AG09309 (cell line): ENCODE results near the gene RECQL5.

ENCODE experiments used
- DNase-seq: peaks from one replicate; pipeline ENCODE4 v3.0.0-alpha.2; 2010; ENCODE audit warnings: low read depth
- H3K4me3 ChIP-seq: 2 replicates; pipeline ENCODE4 v1.5.1; 2011; ENCODE audit warnings: mild to moderate bottlenecking, low read depth, low read length, moderate library complexity; ENCODE audit not compliant: control insufficient read depth
- CTCF ChIP-seq: IDR thresholded peaks from 2 replicates; pipeline ENCODE4 v1.5.1; 2011; ENCODE audit warnings: mild to moderate bottlenecking, low read depth, low read length, inconsistent platforms; ENCODE audit not compliant: insufficient read depth, control insufficient read depth; ENCODE audit errors: missing control alignments

RECQL5 gene

DNA sequence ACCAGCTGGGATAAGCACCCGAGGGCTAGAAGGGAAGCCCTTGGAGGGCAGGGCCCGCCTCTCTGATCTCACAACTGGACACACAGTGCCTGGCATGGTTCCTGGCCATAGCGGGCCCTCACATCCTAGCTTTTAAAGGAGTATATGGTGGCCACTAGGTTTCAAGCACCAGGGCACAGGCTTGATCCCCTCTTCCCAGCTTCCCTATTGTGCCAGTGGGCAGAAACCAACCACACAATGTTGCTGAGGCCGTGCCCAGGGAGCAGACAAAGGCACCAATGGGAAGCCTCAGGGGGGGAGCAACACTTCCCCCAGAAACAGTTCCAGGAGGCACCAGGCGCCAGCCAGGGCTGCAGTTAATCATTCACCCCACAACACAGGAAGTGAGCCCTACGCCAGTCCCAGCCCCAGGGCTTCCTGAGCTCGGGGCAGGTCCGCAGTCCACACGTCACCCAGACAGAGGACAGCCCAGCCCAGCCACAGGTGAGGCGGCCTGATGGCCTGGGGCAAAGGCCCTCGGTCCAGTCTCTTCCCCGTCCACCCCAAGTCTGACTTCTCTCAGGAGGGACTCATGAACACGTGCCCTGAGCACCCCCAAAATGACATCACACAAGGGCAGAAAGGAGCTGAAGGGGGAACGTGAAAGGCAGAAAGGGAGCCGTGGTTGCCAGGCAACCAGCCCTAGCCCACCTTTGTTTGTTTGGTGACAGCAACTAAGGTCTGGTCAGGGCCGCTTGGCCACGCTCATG, 20.9 kb downstream of the RECQL5 start:
- no peak overlapping the region for H3K4me3 ChIP-seq
- no peak for DNase-seq
- TF ChIP-seq CTCF: no peak

DNA sequence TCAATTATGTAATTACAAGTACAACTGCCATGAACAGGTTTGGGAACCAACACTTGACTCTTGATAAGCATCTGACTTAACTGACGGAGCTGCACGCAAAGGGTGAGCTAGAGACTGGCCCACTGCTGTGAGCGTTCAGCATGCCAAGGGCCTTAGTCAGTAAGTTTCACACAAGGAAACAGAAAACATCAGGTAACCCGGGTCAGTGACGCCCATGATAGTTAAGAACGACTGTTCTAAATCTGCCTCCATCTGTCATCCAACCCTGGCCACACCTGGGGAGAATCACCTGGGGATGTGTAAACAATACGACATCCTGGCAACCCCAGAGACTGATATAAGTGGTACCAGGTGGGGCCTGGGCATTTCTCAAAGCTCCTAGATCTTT, 21.5 kb downstream of the RECQL5 start:
- DNase-seq: no peak
- H3K4me3 ChIP-seq: no peak overlapping the region
- no peak for TF ChIP-seq CTCF

DNA sequence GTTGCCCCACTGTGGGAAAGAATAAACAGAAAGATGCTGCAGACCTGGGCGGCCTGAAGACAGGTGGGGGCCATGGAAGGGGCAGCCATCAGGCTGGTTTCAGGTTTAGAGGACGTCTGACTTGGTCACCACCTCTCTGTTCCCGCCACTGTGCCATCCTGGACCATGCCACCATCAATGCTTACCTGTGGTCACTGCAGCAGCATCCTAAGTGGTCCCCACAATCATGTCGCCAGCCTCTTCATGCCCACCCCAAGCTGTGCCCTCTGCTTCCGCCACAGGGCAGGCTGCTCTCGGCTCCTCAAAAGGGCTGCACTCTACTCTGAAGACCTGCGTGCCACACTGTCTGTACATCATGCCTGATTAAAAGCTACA, 23.3 kb downstream of the RECQL5 start:
- DNase-seq: no peak
- no peak for TF ChIP-seq CTCF

GRCh38 chr17:75642784-75643642, 23.9 kb downstream of the RECQL5 start:
- H3K4me3 ChIP-seq: no peak overlapping the region
- DNase-seq: no peak
- no peak for TF ChIP-seq CTCF

More for the DNA sequence above, 23.3 kb downstream of the RECQL5 start:
- no peak overlapping the region for H3K4me3 ChIP-seq

- no peak for DNase-seq
These were observed 24.7 kb downstream of the RECQL5 start for GRCh38 chr17:75642182-75642783.

DNA sequence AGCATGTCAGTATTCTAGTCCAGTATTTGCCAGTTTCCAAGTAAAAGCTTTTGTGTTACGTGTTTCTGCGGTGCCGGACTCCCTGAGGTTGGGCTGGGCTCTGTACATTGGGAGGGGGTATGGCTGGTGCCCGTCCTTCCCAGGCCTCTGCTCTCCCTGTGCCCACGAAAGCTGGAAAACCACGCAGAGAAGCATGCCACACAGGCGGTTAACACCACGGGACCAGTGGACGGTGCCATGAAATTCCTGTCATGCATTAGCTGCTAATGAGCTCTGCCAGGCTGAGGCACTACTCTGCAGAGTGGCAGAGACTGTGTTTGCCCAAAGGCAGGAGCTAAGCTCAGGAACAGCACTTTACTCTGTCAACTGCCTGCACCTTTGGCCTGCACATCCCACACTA, 25.6 kb downstream of the RECQL5 start:
- TF ChIP-seq CTCF: no peak
- DNase-seq: no peak
- no peak overlapping the region for H3K4me3 ChIP-seq

More at GRCh38 chr17:75642182-75642783, 24.7 kb downstream of the RECQL5 start:
- TF ChIP-seq CTCF: no peak
- H3K4me3 ChIP-seq: no peak overlapping the region
